Measurements from ENCODE around the gene NRDC. TPM values are rescaled to one million over a fixed set of nuclear protein-coding genes. Genes with fewer than 3 reads are reported as not detected.
"Not testable (repeated sequence)": the region's sequence is repeated elsewhere in the genome, so short reads cannot be mapped to it uniquely, and the experiment has no call there.

NRDC gene
- total RNA-seq, 4 donors from 2014 or later: 35.1 to 83.7 (median 64.1) TPM

- intact Hi-C loops (cut with DNase I): no loop called here
- TF ChIP-seq POLR2A (IDR thresholded peaks at IDR 0.05): no peak
- H3K27ac ChIP-seq: no peak overlapping the region
Measured at GRCh38 chr1:51901151-51901550, 22.6 kb upstream of the NRDC start.

GRCh38 chr1:51899022-51899421, 20.5 kb upstream of the NRDC start:
- peaks cover 0 to 79% (median 0%) of the 10 kb centered on the region in 4 donors for H3K27me3 ChIP-seq
- TF ChIP-seq POLR2A (IDR thresholded peaks at IDR 0.05) (no peak), CTCF (IDR thresholded peaks at IDR 0.05) (no peak)
- no peaks in the 10 kb centered on the region for H3K4me1 ChIP-seq
- H3K9me3 ChIP-seq: no peaks in the 10 kb centered on the region
- DNase-seq: no peak
- intact Hi-C loops (cut with DNase I): loop anchor here (5.0 kb wide), 1 partner anchor 103 kb away; no protein-coding TSS in a partner anchor
- WGBS, 2 donors: 74 to 79% methylated on average over 10 of the region's 10 CpGs
- no peak overlapping the region for H3K27ac ChIP-seq
- no peaks in the 10 kb centered on the region for H3K36me3 ChIP-seq
- no peak overlapping the region for H3K4me3 ChIP-seq

More at GRCh38 chr1:51901151-51901550, 22.6 kb upstream of the NRDC start:
- Histone ChIP-seq H3K36me3 (no peaks in the 10 kb centered on the region), H3K4me1 (no peaks in the 10 kb centered on the region), H3K27me3 (peaks cover 0 to 72% (median 0%) of the 10 kb centered on the region in 4 donors), H3K4me3 (no peak overlapping the region), H3K9me3 (no peaks in the 10 kb centered on the region)
- WGBS, 2 donors: 91 to 93% methylated on average over 2 to 4 of the region's 4 CpGs
- DNase-seq: no peak

- no peaks in the 10 kb centered on the region for H3K36me3 ChIP-seq
- peaks cover 0 to 85% (median 0%) of the 10 kb centered on the region in 4 donors for H3K27me3 ChIP-seq
- intact Hi-C loops (cut with DNase I): loop anchor here (5.0 kb wide), 1 partner anchor 104 kb away; no protein-coding TSS in a partner anchor
- 55% methylated on average over 6 of the region's 6 CpGs for WGBS, 2 donors
- H3K27ac ChIP-seq: no peak overlapping the region
- no peak for DNase-seq
- no peaks in the 10 kb centered on the region for H3K9me3 ChIP-seq
- TF ChIP-seq CTCF (IDR thresholded peaks at IDR 0.05) (no peak), POLR2A (IDR thresholded peaks at IDR 0.05) (no peak)
- no peak overlapping the region for H3K4me3 ChIP-seq
- H3K4me1 ChIP-seq: no peaks in the 10 kb centered on the region
Measured at GRCh38 chr1:51898090-51898734, 19.7 kb upstream of the NRDC start.

GRCh38 chr1:51897699-51898031, 19.1 kb upstream of the NRDC start:
- Histone ChIP-seq H3K9me3 (no peaks in the 10 kb centered on the region), H3K27me3 (peaks cover 0 to 90% (median 0%) of the 10 kb centered on the region in 4 donors), H3K27ac (no peak overlapping the region), H3K36me3 (no peaks in the 10 kb centered on the region), H3K4me1 (no peaks in the 10 kb centered on the region), H3K4me3 (no peak overlapping the region)
- DNase-seq: no peak
- intact Hi-C loops (cut with DNase I): loop anchor here (5.0 kb wide), 1 partner anchor 105 kb away; no protein-coding TSS in a partner anchor
- TF ChIP-seq CTCF (IDR thresholded peaks at IDR 0.05) (no peak), POLR2A (IDR thresholded peaks at IDR 0.05) (no peak)

- intact Hi-C loops (cut with DNase I): loop anchor here (5.0 kb wide), 1 partner anchor 108 kb away; no protein-coding TSS in a partner anchor
- not testable (repeated sequence) for H3K4me1 ChIP-seq, H3K4me3 ChIP-seq, H3K27ac ChIP-seq, DNase-seq, H3K9me3 ChIP-seq, H3K36me3 ChIP-seq
- WGBS, 2 donors: 64 to 66% methylated on average over 2 of the region's 2 CpGs
- H3K27me3 ChIP-seq: peaks cover 0 to 94% (median 0%) of the 10 kb centered on the region in 4 donors
Measured at GRCh38 chr1:51894748-51895147, 16.2 kb upstream of the NRDC start.

- no peak for DNase-seq
- peak overlapping the region; percentile 79 to 93 (median 88) for H3K4me3 ChIP-seq
- peaks cover 11 to 54% (median 34%) of the 10 kb centered on the region in 3 donors for H3K4me1 ChIP-seq
- TF ChIP-seq POLR2A (IDR thresholded peaks at IDR 0.05) (no peak), CTCF (IDR thresholded peaks at IDR 0.05) (no peak)
- intact Hi-C loops (cut with DNase I): no loop called here
- no peaks in the 10 kb centered on the region for H3K9me3 ChIP-seq
- peaks cover 0 to 11% (median 0%) of the 10 kb centered on the region in 3 donors for H3K36me3 ChIP-seq
- WGBS, 2 donors: 0% methylated on average over 5 to 12 of the region's 17 CpGs
- peaks cover 0 to 24% (median 0%) of the 10 kb centered on the region in 4 donors for H3K27me3 ChIP-seq
- H3K27ac ChIP-seq: peak overlapping the region; percentile 97 to 99 (median 98)
Measured at GRCh38 chr1:51878308-51878615, 265 bp downstream of the NRDC start.

All from esophagus squamous epithelium (tissue), 5 donors.